HG02885 (cell line): ENCODE results near the gene EPSTI1.
"Not testable (repeated sequence)": the region's sequence is repeated elsewhere in the genome, so short reads cannot be mapped to it uniquely, and the experiment has no call there.

Experiments
- ATAC-seq: cut with Tn5 transposase; IDR thresholded peaks from one replicate; pipeline ENCODE4 v1.9.1; 2021; ENCODE audit warnings: mild to moderate bottlenecking; ENCODE audit not compliant: unreplicated experiment, poor library complexity

Gene EPSTI1

DNA sequence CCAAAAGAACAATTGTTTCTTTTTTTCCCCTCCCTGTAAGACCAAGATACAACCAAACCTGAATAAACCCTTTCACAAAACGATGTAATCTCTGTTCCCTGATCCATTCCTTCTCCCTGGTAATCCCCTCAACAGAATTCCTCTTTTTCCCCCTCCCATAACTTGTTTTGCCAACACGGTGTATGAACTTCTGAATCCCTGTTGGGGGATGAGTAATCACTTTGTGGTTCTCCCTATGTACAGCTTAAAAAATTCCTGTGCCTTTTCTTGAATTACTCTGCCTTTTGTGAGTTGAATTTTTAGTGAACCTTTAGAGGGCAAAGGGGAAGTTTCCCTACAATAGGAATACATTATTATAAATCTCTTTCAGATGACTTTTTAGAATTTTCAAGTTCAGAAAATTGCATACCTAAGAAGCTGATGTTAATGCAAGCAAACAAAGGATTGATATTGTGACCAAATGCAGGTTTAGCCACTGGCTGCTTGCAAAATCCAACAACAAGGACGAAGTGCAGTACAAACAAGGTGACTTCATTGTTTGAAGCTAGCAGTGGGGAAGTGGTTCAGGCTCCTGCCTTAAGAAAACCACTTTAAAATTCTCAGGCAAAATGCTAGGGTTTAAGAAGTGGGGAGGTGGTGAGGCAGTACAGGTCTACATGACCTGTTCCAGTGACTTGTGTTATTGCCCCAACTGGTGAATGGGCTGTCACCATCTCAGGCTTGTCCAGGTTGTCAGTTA, 15.0 kb upstream of the EPSTI1 start:
- ATAC-seq: no peak

DNA sequence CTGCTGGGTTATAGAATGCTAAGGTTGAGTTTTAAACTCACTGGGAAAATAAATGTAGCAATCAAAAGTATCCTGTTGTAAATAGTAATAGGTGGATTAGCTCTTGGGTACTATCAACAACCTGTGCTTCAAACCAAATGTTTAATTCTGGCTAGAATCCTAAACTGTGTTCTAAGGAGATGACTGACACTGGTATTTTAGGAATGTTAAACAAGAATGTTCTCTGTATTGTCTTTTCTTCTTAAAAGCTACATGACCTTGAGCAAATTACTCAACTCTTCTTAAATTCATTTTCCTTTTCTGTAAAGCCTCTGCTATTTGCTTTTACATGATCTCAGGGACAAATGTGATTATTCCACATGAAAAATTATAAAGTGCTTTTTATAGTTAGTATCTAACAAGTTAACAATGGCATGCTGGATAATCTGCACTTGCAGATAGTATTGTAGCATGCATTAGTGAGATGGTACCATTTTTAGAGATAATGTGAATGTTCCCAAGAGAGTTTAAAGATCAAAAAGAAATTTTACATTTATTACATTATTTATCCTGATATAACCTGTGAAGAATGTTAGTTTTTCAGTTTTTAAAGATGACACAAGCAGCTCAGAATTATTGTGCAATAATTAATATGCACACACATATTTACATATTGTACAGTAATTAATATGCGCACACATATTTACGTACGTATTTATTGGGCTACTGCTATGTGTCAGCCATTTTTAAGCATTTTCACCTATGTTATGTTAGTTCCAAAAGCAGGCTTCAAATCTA, 13.6 kb upstream of the EPSTI1 start:
- no peak for ATAC-seq

- no peak for ATAC-seq
These were observed 11.7 kb upstream of the EPSTI1 start for GRCh38 chr13:43003729-43004128.

DNA sequence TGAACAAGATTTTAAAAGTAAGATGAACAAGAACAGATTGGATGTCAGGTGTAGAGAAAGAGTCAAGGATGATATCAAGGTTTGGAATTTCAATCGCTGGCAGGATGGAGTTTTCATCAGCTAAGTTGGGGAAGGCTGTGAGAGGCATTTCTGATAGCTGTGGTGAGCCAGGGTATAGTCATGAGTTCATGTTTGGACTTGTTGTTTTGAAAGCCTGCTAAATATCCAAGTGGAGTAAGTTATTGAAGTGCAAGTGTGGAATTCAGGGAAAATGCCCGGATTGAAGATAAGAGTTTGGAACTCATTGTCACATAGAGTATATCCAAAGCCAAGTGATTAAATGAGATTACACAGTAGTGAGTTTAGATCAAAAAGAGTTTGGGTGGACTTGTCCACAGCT, 11.0 kb upstream of the EPSTI1 start:
- ATAC-seq: no peak

GRCh38 chr13:43002021-43002420, 10.0 kb upstream of the EPSTI1 start:
- no peak for ATAC-seq

GRCh38 chr13:43000676-43001075, 8.6 kb upstream of the EPSTI1 start:
- no peak for ATAC-seq

GRCh38 chr13:42999491-42999890, 7.5 kb upstream of the EPSTI1 start:
- no peak for ATAC-seq

DNA sequence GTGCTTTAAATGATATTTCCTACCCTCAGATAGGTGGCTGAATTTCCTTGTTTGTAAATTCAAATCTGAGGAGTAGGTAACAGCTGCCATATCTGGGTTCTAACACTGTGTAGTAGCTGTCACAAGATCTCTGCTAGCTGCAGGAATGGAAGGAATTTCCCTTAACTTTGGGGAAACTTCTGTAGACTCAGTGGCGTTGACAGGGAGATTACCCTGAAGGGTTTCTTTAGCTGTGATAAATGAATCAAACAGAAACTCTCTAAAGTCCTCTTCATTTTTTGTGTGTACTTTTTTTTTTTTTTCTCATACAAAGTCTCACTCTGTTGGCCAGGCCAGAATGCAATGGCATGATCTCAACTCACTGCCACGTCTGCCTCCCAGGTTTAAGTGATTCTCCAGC, 5.3 kb upstream of the EPSTI1 start:
- peak; percentile 56 for ATAC-seq

DNA sequence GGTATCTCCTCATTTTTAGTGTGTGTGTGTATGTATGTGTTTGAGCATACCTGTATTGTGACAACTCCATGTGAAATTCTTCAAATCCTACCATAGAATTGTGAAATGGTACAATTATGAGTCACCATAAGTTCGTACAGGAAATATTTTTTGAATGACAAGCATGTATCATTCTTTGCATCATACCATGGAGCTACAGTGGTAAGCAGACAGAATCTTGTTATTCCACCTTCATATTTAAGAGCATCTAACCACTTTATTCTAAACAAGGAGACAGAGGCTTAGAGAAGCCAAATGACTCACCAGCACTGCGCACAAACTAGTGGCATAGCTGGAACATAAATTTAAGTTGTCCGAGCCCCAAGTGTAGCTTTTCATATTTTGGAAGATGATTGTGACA, 4.5 kb upstream of the EPSTI1 start:
- ATAC-seq: no peak

DNA sequence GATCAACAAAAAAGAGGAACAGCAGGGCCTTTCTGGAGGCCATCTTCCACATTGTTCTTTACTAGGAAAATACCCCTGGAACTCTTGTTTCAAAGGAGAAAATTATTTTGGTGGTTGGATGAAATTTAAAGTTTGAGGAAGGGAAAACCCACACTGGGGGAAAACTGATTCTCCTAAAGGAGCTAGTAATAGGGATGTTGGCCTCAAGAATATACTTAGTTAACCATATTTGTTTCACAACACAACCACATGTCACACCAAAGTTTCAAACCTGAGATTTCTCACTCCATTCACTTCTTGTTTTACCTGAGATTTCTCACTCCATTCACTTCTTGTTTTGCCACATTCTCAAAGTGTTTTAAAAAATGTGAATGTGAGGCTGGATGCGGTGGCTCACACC, 2.8 kb upstream of the EPSTI1 start:
- ATAC-seq: no peak

DNA sequence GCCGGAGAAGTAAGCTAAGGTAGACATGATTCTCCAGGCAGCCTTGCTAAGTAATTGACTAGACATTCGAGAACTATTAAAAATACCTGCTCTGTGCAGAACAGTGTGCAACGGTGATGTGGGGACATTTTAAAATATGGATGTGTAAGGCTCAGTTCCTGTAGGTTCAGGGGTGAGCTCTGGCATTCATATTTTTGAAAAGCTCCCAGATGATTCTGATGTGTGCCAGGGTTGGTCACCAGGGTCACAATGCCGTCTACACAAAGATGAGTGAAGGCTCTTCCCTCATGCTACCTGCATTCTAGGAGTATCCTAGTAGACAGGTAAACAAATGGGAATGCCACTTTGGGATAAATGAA, 702 bp upstream of the EPSTI1 start:
- ATAC-seq: no peak

DNA sequence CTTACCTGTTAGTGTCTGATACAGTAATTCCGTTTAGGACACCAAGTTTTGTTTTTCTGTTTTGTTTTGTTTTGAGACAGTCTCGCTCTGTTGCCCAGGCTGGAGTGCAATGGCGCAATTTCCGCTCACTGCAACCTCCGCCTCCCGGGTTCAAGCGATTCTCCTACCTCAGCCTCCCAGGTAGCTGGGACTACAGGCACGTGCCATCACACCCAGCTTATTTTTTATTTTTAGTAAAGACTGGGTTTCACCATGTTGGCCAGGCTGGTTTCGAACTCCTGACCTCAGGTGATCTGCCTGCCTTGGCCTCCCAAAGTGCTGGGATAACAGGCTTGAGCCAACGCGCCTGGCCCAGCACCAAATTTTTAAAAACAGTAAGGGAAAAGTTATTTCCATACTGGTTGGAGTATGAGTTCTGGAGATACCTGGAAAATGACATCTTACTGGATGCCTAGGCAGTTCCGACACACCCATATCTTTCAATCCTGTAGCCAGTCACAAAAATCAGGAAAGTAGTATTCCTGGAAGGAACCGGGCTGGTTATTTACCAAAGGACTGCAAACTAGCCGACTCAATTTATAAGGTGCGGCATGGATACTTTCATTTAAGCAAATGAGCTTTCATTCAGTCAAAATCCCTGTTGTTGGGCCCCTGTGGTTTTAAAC, 676 bp downstream of the EPSTI1 start:
- ATAC-seq: not testable (repeated sequence)

GRCh38 chr13:42990291-42991232, 1.5 kb downstream of the EPSTI1 start:
- no peak for ATAC-seq

DNA sequence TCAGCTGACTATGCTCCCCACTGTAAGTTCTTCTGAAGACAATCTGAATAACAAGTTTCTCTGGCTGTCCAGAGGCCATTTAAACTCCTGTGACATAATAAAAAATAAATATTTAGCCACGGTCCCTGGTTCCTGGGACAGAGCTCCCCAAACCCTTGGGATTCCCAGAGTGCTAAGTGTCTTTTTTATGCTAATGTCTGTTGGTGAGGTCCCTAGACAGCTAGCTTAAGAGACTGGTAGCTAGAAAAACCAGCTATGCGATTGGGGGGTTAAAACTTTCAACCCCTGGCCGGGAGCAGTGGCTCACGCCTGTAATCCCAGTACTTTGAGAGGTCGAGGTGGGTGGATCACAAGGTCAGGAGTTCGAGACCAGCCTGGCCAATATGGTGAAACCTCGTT, 5.9 kb downstream of the EPSTI1 start:
- ATAC-seq: no peak

DNA sequence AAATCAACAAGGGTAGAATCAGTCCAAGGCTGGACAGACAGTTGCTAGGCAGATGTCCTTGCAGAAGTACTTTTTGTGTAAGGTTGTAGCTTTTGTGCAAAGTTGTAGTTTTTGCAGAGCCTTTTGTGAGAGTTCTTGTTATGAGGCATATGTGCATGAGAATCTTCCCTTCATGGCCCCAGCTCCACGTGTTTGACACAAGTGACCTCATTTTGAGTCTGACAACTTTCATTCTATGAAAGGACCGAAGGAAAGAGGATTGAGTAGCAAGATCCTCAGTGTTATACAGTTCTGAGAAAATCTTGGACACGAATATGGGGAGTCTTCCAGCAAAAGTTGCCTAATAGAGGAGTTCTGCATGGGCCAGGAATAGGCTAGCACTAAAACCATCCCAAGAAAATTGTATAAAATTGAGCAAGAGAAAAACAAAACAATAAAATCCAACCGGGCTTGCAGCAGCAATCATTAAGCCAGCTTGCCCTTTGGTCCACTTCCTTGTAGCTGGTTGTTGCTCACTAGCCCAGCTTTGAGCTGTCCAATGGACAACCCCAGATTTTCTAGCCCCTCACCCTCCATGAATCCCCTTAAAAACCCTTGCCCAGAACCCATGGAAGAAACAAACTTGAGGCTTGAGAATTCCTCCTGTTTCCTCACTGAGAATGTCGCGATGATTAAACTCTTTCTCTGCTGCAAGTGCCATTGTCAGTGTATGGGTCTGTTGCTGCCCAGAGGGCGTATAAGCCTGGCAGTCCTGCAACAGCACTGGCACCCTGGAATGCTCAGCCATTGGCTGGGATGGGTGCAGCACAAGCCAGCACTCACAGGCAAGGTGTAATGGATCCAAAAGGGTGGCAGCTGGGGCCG, 6.5 kb downstream of the EPSTI1 start:
- no peak for ATAC-seq

DNA sequence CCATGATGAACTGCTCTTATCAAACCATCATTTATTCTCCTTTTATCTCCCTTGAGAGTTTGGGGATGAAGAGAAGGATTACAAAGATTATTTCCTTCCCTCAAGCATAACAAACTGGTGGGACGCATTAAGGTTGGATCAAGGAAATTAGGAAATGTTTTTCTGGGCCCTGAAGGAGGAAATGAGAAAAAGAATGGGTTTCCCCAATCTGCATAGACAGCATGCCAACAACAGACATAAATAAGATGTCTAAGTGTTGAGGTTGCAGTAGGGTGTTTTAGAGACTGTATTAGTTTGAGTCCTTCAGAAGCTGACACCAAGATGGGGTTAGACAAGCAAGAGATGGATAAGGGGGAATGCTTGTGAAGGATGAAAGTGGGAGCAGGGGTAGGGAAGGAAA, 7.3 kb downstream of the EPSTI1 start:
- peak; percentile 51 for ATAC-seq

DNA sequence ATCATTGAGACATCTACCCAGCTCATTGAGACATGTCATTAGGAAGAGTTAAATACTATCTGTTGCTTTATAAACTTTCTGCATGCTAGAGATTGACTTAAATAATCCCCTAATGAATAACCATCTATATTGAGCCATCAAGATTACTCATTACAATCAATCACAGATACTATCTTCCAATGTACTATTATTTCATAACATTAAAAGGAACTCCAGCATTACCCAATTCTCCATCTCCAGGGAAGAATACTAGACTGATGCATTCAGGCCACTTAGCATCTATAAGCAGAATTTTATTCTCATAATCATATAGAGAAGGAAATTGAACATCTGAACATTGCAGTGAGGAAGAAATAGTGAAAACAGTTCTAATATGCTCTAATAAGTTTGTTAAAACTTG, 8.0 kb downstream of the EPSTI1 start:
- no peak for ATAC-seq

DNA sequence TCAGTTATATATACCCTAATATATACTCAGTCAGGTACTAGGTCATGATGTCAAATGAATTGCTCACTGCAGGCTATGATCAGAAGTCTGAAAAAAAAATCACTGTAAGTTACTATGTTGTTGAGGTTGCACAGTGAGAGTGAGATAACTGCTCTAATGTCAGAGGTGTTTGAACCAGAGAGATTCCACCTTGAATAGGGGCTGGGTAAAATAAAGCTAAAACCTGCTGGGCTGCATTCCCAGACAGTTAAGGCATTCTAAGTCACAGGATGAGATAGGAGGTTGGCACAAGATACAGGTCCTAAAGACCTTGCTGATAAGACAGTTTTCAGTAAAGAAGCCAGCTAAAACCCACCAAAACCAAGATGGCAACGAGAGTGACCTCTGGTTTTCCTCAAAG, 10.2 kb downstream of the EPSTI1 start:
- ATAC-seq: no peak

- no peak for ATAC-seq
These were observed 10.7 kb downstream of the EPSTI1 start for GRCh38 chr13:42981317-42981716.
